BE2C (cell line): Measurements from ENCODE around the gene KRTAP5-3.
A peak's percentile ranks its signal among the peaks of the same experiment; 100 is the strongest.

Experiments
- DNase-seq: peaks from one replicate; pipeline ENCODE4 v3.0.0-alpha.2; 2020
- H3K27me3 ChIP-seq: fragments of 250-450 bp; sonication (Bioruptor Pico); 2 replicates; pipeline ENCODE4 v1.5.1; 2020; ENCODE audit warnings: mild to moderate bottlenecking
- H3K36me3 ChIP-seq: fragments of 250-450 bp; sonication (Bioruptor Pico); 2 replicates; pipeline ENCODE4 v1.5.1; 2020; ENCODE audit warnings: mild to moderate bottlenecking
- H3K4me1 ChIP-seq: fragments of 250-450 bp; sonication (Bioruptor Pico); 2 replicates; pipeline ENCODE4 v1.5.1; 2020
- H3K4me3 ChIP-seq: 2 replicates; pipeline ENCODE4 v1.5.1; 2011; ENCODE audit warnings: low read depth, low read length
- H3K9me3 ChIP-seq: fragments of 250-450 bp; sonication (Bioruptor Pico); 2 replicates; pipeline ENCODE4 v1.5.1; 2020
- TF ChIP-seq, protein P1 (sequence below): IDR thresholded peaks from 2 replicates; pipeline ENCODE4 v1.5.1; 2012; ENCODE audit warnings: mild to moderate bottlenecking, low read depth, low read length

Gene KRTAP5-3

DNA sequence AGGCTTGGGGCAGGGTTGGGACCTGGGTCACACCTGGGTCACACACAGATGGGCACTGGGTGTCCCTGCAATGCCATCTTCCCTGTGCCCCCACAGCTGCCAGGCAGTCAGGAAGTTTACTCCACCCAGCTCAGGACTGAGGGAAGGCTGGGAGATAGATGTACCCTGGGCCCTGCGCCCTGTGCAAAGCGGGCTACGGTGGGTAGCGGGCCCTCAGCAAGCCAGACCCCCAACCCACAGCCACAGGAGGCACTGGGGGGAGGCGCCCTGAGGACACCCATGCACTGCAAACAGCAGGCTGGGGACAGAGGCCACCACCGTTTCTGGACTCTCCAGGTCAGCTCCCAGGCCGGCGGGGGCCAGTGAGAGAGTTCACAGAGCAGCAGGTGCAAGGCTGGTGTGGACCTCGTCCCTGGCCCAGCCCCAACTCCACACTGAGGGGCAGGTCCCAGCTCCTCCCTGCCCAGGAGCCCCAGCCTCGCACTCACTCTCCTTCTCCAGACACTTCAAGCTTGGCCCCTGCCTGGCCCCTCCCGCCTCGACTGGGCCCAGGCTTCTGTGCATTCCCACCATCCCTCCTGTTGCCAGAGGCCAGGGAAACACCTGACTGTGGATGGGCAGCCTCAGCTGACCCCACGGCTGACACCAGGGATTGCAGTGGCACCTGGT lies 41.1 kb downstream of the KRTAP5-3 start:
- Histone ChIP-seq H3K27me3 (no peaks in the 10 kb centered on the region; the same call in 1 of the 2 replicates), H3K4me1 (peaks cover 7% of the 10 kb centered on the region), H3K36me3 (no peaks in the 10 kb centered on the region), H3K4me3 (no peak overlapping the region), H3K9me3 (no peaks in the 10 kb centered on the region)
- TF ChIP-seq, protein P1, sequence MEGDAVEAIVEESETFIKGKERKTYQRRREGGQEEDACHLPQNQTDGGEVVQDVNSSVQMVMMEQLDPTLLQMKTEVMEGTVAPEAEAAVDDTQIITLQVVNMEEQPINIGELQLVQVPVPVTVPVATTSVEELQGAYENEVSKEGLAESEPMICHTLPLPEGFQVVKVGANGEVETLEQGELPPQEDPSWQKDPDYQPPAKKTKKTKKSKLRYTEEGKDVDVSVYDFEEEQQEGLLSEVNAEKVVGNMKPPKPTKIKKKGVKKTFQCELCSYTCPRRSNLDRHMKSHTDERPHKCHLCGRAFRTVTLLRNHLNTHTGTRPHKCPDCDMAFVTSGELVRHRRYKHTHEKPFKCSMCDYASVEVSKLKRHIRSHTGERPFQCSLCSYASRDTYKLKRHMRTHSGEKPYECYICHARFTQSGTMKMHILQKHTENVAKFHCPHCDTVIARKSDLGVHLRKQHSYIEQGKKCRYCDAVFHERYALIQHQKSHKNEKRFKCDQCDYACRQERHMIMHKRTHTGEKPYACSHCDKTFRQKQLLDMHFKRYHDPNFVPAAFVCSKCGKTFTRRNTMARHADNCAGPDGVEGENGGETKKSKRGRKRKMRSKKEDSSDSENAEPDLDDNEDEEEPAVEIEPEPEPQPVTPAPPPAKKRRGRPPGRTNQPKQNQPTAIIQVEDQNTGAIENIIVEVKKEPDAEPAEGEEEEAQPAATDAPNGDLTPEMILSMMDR, result no peak
- no peak for DNase-seq

DNA sequence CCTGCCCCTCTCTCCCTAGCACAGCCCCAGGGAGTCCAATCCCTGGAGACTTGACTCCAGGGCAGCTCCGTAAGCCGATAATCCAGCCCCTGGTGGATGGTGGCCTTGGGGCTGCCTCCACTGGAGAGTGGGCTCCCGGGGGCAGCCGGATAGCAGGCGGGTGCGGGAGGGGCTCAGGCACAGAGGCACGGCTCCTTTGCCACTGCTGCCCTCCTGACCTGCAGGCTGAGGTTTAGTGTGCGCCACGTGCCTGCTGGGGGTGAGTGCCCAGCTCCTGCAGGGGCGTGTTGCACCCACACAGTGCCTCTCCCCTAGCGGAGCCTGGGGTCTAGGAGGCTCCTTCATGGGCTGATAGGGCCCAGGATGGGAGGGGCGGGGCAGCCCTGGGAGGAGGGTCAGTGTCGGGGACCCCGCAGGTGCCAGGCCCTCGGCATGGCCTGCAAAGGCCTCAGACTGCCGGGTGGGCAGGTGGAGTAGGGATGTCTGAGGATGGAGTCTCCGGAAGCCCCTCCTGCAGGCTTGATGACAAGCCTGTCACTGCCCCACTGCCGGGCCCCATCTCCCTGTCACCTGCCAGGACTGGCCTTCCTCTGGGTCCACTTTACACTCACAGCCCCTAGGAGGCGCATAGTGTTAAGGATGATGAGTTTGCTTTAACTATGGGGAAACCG lies 41.7 kb downstream of the KRTAP5-3 start:
- H3K9me3 ChIP-seq, result no peaks in the 10 kb centered on the region
- H3K4me1 ChIP-seq, result peaks cover 7% of the 10 kb centered on the region
- no peak overlapping the region for H3K4me3 ChIP-seq
- H3K36me3 ChIP-seq, result no peaks in the 10 kb centered on the region
- H3K27me3 ChIP-seq, result no peaks in the 10 kb centered on the region
- no peak for DNase-seq
- TF ChIP-seq, protein P1, result peak; percentile 20; the same call in 1 of the 2 replicates

DNA sequence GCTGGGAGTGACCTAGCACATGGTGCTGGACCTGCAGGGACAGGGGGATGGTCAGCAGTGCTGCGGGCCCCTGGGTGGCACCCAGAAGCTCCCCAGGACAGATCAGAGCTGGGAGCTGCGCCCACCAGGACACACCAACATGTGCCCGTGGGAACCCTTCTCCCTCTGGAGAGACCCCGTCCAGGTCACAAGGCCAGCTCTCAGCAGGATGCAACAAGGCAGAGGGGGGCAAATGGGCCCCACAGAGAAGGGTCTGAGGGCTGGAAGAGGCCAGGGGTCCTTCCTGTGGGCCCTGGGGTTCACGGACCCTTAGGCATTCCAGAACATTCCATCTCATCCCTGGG lies 42.4 kb downstream of the KRTAP5-3 start:
- Histone ChIP-seq H3K4me1 (peaks cover 7% of the 10 kb centered on the region), H3K36me3 (no peaks in the 10 kb centered on the region), H3K4me3 (no peak overlapping the region), H3K27me3 (no peaks in the 10 kb centered on the region), H3K9me3 (no peaks in the 10 kb centered on the region)
- TF ChIP-seq, protein P1, result no peak
- no peak for DNase-seq

DNA sequence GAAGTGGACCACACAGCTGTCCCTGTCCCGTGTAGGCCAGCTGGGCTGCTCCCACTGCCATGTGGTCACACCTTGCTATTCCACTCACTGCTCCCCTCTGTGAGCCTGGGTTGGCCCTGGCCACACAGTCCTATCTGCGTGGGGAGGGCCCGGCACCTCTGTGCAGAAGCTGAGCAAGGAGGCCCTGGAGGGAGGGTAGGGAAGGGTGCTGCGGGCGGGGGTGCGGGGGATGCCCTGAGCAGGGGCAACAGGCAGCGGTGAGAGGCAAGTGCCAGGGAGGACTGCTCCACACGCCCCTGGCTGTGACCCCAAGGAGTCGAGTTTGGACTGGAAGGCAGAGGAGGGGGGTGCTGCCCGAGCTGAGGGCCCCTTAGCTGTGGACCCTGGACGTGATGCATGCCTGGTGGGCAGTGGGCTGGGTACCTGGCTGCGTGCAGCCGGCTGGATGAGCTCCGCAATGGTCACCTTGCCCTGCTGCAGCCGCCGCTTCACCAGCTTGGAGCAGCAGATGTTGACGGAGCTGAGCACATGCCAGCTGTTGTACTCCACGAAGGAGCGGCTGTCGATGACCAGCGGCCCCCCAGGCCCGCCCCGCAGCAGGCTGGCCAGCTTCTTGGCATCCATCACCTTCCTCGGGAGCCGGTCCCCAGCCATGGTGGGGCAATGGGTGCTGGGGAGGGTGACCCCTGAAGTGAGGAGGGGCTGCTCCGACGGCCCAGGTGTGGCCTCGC lies 42.9 kb downstream of the KRTAP5-3 start:
- peaks cover 5% of the 10 kb centered on the region for H3K4me1 ChIP-seq

DNA sequence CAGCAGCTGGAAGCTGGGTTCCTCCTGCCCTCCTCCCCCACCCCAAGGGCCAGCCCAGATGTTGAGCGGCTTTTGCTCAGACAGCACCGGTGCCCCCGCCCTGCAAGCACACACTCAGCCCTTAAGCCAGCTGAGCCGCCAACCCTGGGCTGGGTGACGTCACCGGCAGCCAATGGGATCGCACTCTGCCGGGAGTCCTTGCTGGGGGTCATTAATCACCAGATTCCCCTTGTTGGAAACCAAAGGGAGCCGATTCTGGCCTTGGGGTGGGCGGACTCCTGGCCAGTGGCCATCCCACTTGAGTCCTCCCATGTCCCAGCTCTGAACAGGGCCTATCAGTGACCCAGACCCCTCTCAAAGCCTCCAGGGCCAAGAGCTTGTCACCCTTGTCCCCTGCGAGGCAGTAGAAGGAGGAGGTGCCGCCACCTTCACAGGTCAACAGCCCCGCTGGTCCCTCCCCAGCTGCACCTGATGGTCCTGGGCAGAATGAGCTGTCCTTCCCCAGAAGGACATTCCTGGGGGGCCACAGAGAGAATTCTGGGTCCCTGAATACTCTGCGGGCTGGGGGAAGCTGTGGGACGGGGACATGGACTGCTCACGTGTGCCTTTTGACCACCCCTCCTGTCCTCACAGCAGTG lies 43.6 kb downstream of the KRTAP5-3 start:
- peak; percentile 73 for DNase-seq
- H3K9me3 ChIP-seq, result no peaks in the 10 kb centered on the region
- no peaks in the 10 kb centered on the region for H3K27me3 ChIP-seq
- TF ChIP-seq, protein P1, result no peak
- no peaks in the 10 kb centered on the region for H3K36me3 ChIP-seq
- no peak overlapping the region for H3K4me3 ChIP-seq
- peaks cover 4% of the 10 kb centered on the region; the same call in 1 of the 2 replicates for H3K4me1 ChIP-seq

More for the DNA sequence above, 42.9 kb downstream of the KRTAP5-3 start:
- Histone ChIP-seq H3K9me3 (no peaks in the 10 kb centered on the region), H3K36me3 (no peaks in the 10 kb centered on the region), H3K27me3 (no peaks in the 10 kb centered on the region), H3K4me3 (no peak overlapping the region)
- no peak for DNase-seq
- TF ChIP-seq, protein P1, result no peak
